H1 (cell line): Measurements from ENCODE around the gene PPP1R1A. TPM values are rescaled to one million over a fixed set of nuclear protein-coding genes. Genes with fewer than 3 reads are reported as not detected.
A peak's percentile ranks its signal among the peaks of the same experiment; 100 is the strongest.

Experiments used
- CHD7 ChIP-seq: fragments of 300-600 bp; sonication (generic); IDR thresholded peaks from 2 replicates; pipeline ENCODE4 v1.7.1; 2012; ENCODE audit warnings: low read length, moderate library complexity, mild to moderate bottlenecking, inconsistent platforms; ENCODE audit not compliant: insufficient replicate concordance
- KDM4A ChIP-seq: IDR thresholded peaks from one replicate; pipeline ENCODE4 v1.7.1; 2012; ENCODE audit warnings: low read depth, mild to moderate bottlenecking, moderate library complexity, low read length, inconsistent platforms; ENCODE audit not compliant: severe bottlenecking
- MAFK ChIP-seq: IDR thresholded peaks from 2 replicates; pipeline ENCODE4 v1.6.1; 2012; ENCODE audit warnings: low read depth, mild to moderate bottlenecking, improper control_type of control experiment, low read length
- polyA plus RNA-seq, 7 experiments: library from polyadenylated mRNA; depleted of rRNA in 3 of 7; stranded (reverse) in 5 of 7; unstranded in 2 of 7; fragments of >200 nt in 5 of 7; fragments of 200-250 nt in 2 of 7; gene quantifications; 1 replicate in 5 of 7; 2 replicates in 1 of 7; 4 replicates in 1 of 7; pipeline versions ENCODE4 v1.2.1 to v1.2.3, GENCODE V29; 2011 to 2013; ENCODE audit warnings: missing spikeins in 2 of 7, mixed read lengths in 2 of 7
- total RNA-seq: library from RNA; stranded (reverse); fragmentation: NEBNext Ultra II Directional; extraction: Animal tissue kit (Norgen Biotek cat#: 25700); gene quantifications from 2 replicates; pipeline ENCODE4 v1.2.1, GENCODE V29; 2021

Gene PPP1R1A
- total and polyA plus RNA-seq, 2 of the 8 experiments (the other 6 are each of a cell fraction or from before 2014, with no cell fraction given), result 5.8 to 13.1 TPM

- TF ChIP-seq CHD7 (no peak), MAFK (no peak), KDM4A (peak; percentile 71)
- TF ChIP-seq, all 59 proteins: peak for 3
Measured at GRCh38 chr12:54588110-54588889, at the start of gene PPP1R1A (continued).
